GM12878 (cell line): ENCODE data around the gene ANKRD6. TPM values are rescaled to one million over a fixed set of nuclear protein-coding genes. Genes with fewer than 3 reads are reported as not detected.

Experiments
- ATAC-seq: fragments of 200-7000 bp; cut with Tn5 transposase; 3 replicates; pipeline ENCODE4 v1.9.1; 2020; ENCODE audit warnings: mild to moderate bottlenecking, moderate library complexity
- BruUV-seq: library from RNA; stranded (reverse); fragments of 400-500 nt; replicated peaks from 2 replicates; lab custom pipeline; 2021; lab: Mats Ljungman, UMichigan
- CTCF ChIA-PET: fragments of 300-600 bp; sonication (Branson Sonifier 250); formaldehyde crosslinking; extraction: SDS; loops from one replicate; lab custom pipeline; 2021; ENCODE audit warnings: inconsistent platforms; lab: Yijun Ruan, JAX
- POLR2A ChIA-PET: fragments of 350-600 bp; formaldehyde crosslinking; extraction: SDS; loops from one replicate; lab custom pipeline; 2021; ENCODE audit warnings: inconsistent platforms; lab: Charles Lee
- RAD21 ChIA-PET: fragments of 300-600 bp; sonication (Branson Sonifier 250); formaldehyde crosslinking; loops from one replicate; lab custom pipeline; 2023; ENCODE audit warnings: antibody characterized with exemption; ENCODE audit not compliant: unreplicated experiment; lab: Charles Lee
- SMC1A ChIA-PET: fragments of 300-600 bp; sonication (Branson Sonifier 250); formaldehyde crosslinking; loops from one replicate; lab custom pipeline; 2023; ENCODE audit not compliant: unreplicated experiment, uncharacterized antibody; lab: Charles Lee
- DNase-seq: peaks from one replicate; pipeline ENCODE4 v3.0.0-alpha.2; 2011; ENCODE audit warnings: low read depth, low spot score
- FAIRE-seq: peaks from 3 replicates; lab custom pipeline; 2011; peaks lifted over from hg19 to GRCh38; lab: Jason Lieb, UNC
- H2AFZ ChIP-seq: 2 replicates; pipeline ENCODE4 v1.6.0; 2011; ENCODE audit warnings: low read depth, low read length, control low read depth; ENCODE audit not compliant: control insufficient read depth
- H3K27ac ChIP-seq: 2 replicates; pipeline ENCODE4 v1.5.1; 2011; ENCODE audit warnings: control low read depth; ENCODE audit not compliant: control insufficient read depth, insufficient read depth
- H3K27me3 ChIP-seq, 2 experiments: replicated peaks in 1 of 2; 2 replicates each; pipeline versions ENCODE4 v1.6.0 to v1.6.1; 2011; ENCODE audit warnings: low read length in 1 of 2; ENCODE audit not compliant: control insufficient read depth in 2 of 2, insufficient read depth in 2 of 2
- H3K36me3 ChIP-seq, 2 experiments: 2 replicates each; pipeline ENCODE4 v1.5.1; 2011; ENCODE audit warnings: low read length in 1 of 2; ENCODE audit not compliant: control insufficient read depth in 2 of 2, insufficient read depth in 2 of 2
- H3K4me1 ChIP-seq: 2 replicates; pipeline ENCODE4 v1.6.1; 2011; ENCODE audit warnings: mild to moderate bottlenecking, low read length, moderate library complexity, mixed read lengths; ENCODE audit not compliant: control insufficient read depth, insufficient read depth
- H3K4me2 ChIP-seq: 2 replicates; pipeline ENCODE4 v1.6.0; 2011; ENCODE audit warnings: control low read depth; ENCODE audit not compliant: control insufficient read depth, insufficient read depth
- H3K4me3 ChIP-seq: fragments of 200-600 bp; sonication (generic); 2 replicates; pipeline ENCODE4 v1.5.1; 2016
- H3K79me2 ChIP-seq: 2 replicates; pipeline ENCODE4 v1.6.0; 2011; ENCODE audit warnings: low read length; ENCODE audit not compliant: control insufficient read depth, insufficient read depth
- H3K9ac ChIP-seq: 2 replicates; pipeline ENCODE4 v1.8.0; 2011; ENCODE audit warnings: low read length, control low read depth, mixed read lengths; ENCODE audit not compliant: control insufficient read depth, insufficient read depth
- H3K9me3 ChIP-seq: replicated peaks from 3 replicates; pipeline ENCODE4 v1.5.1; 2011; ENCODE audit warnings: mild to moderate bottlenecking, low read length; ENCODE audit not compliant: control insufficient read depth, insufficient read depth
- H4K20me1 ChIP-seq: 2 replicates; pipeline ENCODE4 v1.6.0; 2011; ENCODE audit not compliant: control insufficient read depth, insufficient read depth
- BCL11A ChIP-seq: IDR thresholded peaks from 2 replicates; pipeline ENCODE4 v1.6.1; 2011; ENCODE audit warnings: low read depth, low read length
- CBX5 ChIP-seq: sonication (generic); IDR thresholded peaks from 2 replicates; pipeline ENCODE4 v1.6.1; 2016; ENCODE audit warnings: low read depth, moderate library complexity, mild to moderate bottlenecking, inconsistent platforms
- E2F4 ChIP-seq: IDR thresholded peaks from 2 replicates; pipeline ENCODE4 v1.6.1; 2012; ENCODE audit warnings: low read depth, low read length, improper control_type of control experiment
- EGR1 ChIP-seq, 2 experiments: IDR thresholded peaks; 1 replicate in 1 of 2; 2 replicates in 1 of 2; pipeline ENCODE4 v1.6.1; 2011 to 2012; ENCODE audit warnings: low read depth in 2 of 2, low read length in 2 of 2, borderline replicate concordance in 1 of 2, mild to moderate bottlenecking in 1 of 2, moderate library complexity in 1 of 2
- ESRRA ChIP-seq: IDR thresholded peaks from 2 replicates; pipeline ENCODE4 v1.6.1; 2012; ENCODE audit warnings: mild to moderate bottlenecking, low read length, improper control_type of control experiment
- FOXK2 ChIP-seq: fragments of 450-650 bp; IDR thresholded peaks from 2 replicates; pipeline ENCODE4 v1.6.1; 2017; ENCODE audit warnings: mild to moderate bottlenecking, moderate library complexity
- HDAC6 ChIP-seq: fragments of 200-600 bp; sonication (generic); IDR thresholded peaks from one replicate; pipeline ENCODE4 v1.8.0; 2017; ENCODE audit warnings: antibody characterized with exemption; ENCODE audit not compliant: unreplicated experiment
- IKZF2 ChIP-seq, 2 experiments: fragments of 450-650 bp; IDR thresholded peaks; 2 replicates each; pipeline ENCODE4 v1.6.1; 2017; ENCODE audit warnings: mild to moderate bottlenecking in 2 of 2, moderate library complexity in 2 of 2
- KAT2A ChIP-seq: conservative IDR thresholded peaks from 2 replicates; pipeline ENCODE4 v1.6.1; 2011; ENCODE audit warnings: low read depth, low read length; ENCODE audit not compliant: control insufficient read depth
- KLF5 ChIP-seq: fragments of 450-650 bp; IDR thresholded peaks from 2 replicates; pipeline ENCODE4 v1.6.1; 2014; ENCODE audit warnings: mild to moderate bottlenecking; ENCODE audit not compliant: partially characterized antibody
- MTA2 ChIP-seq: fragments of 450-650 bp; IDR thresholded peaks from 2 replicates; pipeline ENCODE4 v1.6.1; 2016; ENCODE audit warnings: low read depth, mild to moderate bottlenecking, moderate library complexity
- PBX3 ChIP-seq: IDR thresholded peaks from 2 replicates; pipeline ENCODE4 v1.6.1; 2011; ENCODE audit warnings: mild to moderate bottlenecking, low read depth, low read length, moderate library complexity; ENCODE audit not compliant: insufficient replicate concordance
- RBBP5 ChIP-seq: fragments of 200-600 bp; sonication (generic); conservative IDR thresholded peaks from 2 replicates; pipeline ENCODE4 v1.6.1; 2016
- SMAD5 ChIP-seq: IDR thresholded peaks from 2 replicates; pipeline ENCODE4 v1.6.1; 2016; ENCODE audit warnings: antibody characterized with exemption, low read depth
- ZBTB33 ChIP-seq: fragments of 450-650 bp; IDR thresholded peaks from 2 replicates; pipeline ENCODE4 v1.6.1; 2017; ENCODE audit warnings: mild to moderate bottlenecking
- ZNF274 ChIP-seq: IDR thresholded peaks from one replicate; pipeline ENCODE4 v1.8.0; 2011; ENCODE audit not compliant: insufficient read length, insufficient read depth
- WGBS: methylation state at CpG from one replicate; pipeline ENCODE4 v1.1.6; 2016; ENCODE audit warnings: low lambda C conversion rate; ENCODE audit not compliant: insufficient replicate concordance, insufficient coverage; ENCODE audit errors: missing lambda C conversion rate; 5-methylcytosine and 5-hydroxymethylcytosine counted together
- in situ Hi-C: fragments of 300-500 bp; cut with MboI; formaldehyde crosslinking; loops from 9 replicates; pipeline ENCODE4 v1.14.3; 2018; ENCODE audit warnings: mixed read lengths
- intact Hi-C: fragments of 100-400 bp; cut with micrococcal nuclease; formaldehyde crosslinking; loops from one replicate; pipeline ENCODE4 v1.14.2; 2022; ENCODE audit not compliant: unreplicated experiment
- polyA plus RNA-seq, 11 experiments: library from polyadenylated mRNA; depleted of rRNA in 4 of 11; unstranded in 6 of 11; stranded (reverse) in 5 of 11; fragments of >200 nt; fragmentation: Nextera tagmentation in 4 of 11; fragmentation: Illumina TruSeq in 1 of 11; extraction: Ambion mirVana in 4 of 11; extraction: Trizol in 1 of 11; gene quantifications; 1 replicate in 1 of 11; 2 replicates in 10 of 11; pipeline versions ENCODE4 v1.2.1 to v1.2.3, GENCODE V29; 2011 to 2016; ENCODE audit warnings: inconsistent platforms in 2 of 11, missing spikeins in 2 of 11, low read depth in 1 of 11
- total RNA-seq, 4 experiments: library from RNA; depleted of rRNA in 3 of 4; stranded (reverse); fragments of >200 nt in 3 of 4; fragmentation: Illumina TruSeq in 1 of 4; extraction: Trizol in 1 of 4; gene quantifications; 2 replicates each; pipeline versions ENCODE4 v1.2.1 to v1.2.3, GENCODE V29; 2013 to 2021

The ANKRD6 gene
- total and polyA plus RNA-seq, 10 of the 15 experiments (the other 5 are each of a cell fraction or from before 2014, with no cell fraction given): 0.03 to 0.90 (median 0.38) TPM

- 45% methylated on average over 1 of the region's 1 CpG for WGBS
- SMC1A ChIA-PET: interaction anchor here (1.0 to 2.3 kb wide), 5 partner anchors 15 to 135 kb away, joined by 3 to 10 read pairs (median 4); no protein-coding TSS in a partner anchor
- TF ChIP-seq HDAC6: no peak
- TF ChIP-seq ZBTB33: no peak
- no peak for TF ChIP-seq RBBP5
- TF ChIP-seq E2F4: no peak
- TF ChIP-seq SMAD5: no peak
- no peak for TF ChIP-seq FOXK2
- no peak for TF ChIP-seq PBX3
- no peak for TF ChIP-seq KLF5
- TF ChIP-seq BCL11A: no peak
- TF ChIP-seq ZNF274: no peak
- TF ChIP-seq ESRRA: no peak
- TF ChIP-seq KAT2A: no peak
- TF ChIP-seq IKZF2 (IDR thresholded peaks at IDR 0.05): no peak
- no peak for TF ChIP-seq MTA2
- no peak for TF ChIP-seq CBX5
- no peak for TF ChIP-seq EGR1 (IDR thresholded peaks at IDR 0.05; ENCODE audit: borderline replicate concordance in 1 of 2, low read depth in 2 of 2, low read length in 2 of 2)
- TF ChIP-seq, all 136 proteins: peak for 0
- ChIA-PET RAD21 (interaction anchor here (2.0 kb wide), 1 partner anchor 44 kb away, joined by 5 read pairs; no protein-coding TSS in a partner anchor), CTCF (interaction anchor here (1.3 to 4.7 kb wide), 4 partner anchors 14 to 198 kb away, joined by 4 to 20 read pairs (median 10); partner anchors contain the start of gene ANKRD6), POLR2A (interaction anchor here (0.6 to 0.7 kb wide), 2 partner anchors 15 to 72 kb away, joined by 3 read pairs; no protein-coding TSS in a partner anchor)
- H3K4me1 ChIP-seq: no peaks in the 10 kb centered on the region
- in situ Hi-C loops (no loop called here), intact Hi-C loops (no loop called here)
- H3K4me2 ChIP-seq: no peak overlapping the region
- no peak overlapping the region for H2AFZ ChIP-seq
- H3K79me2 ChIP-seq: peaks cover 5% of the 10 kb centered on the region
- H3K36me3 ChIP-seq: no peaks in the 10 kb centered on the region
- no peak for DNase-seq
- no peak overlapping the region for H3K9ac ChIP-seq
- no peaks in the 10 kb centered on the region for H3K9me3 ChIP-seq
- no peaks in the 10 kb centered on the region for H4K20me1 ChIP-seq
- H3K4me3 ChIP-seq: no peak overlapping the region
- H3K27ac ChIP-seq: no peak overlapping the region
- H3K27me3 ChIP-seq: no peaks in the 10 kb centered on the region
- ATAC-seq: no peak
- FAIRE-seq: no peak
- no TSS peak for BruUV-seq
Observed at GRCh38 chr6:89416796-89417195, 16.2 kb upstream of the ANKRD6 start.
